ENCODE results near the gene KRTAP1-5. TPM values are rescaled to one million over a fixed set of nuclear protein-coding genes. Genes with fewer than 3 reads are reported as not detected.

Gene KRTAP1-5
- total RNA-seq, 4 donors from 2014 or later: not detected

- Histone ChIP-seq H3K4me3 (no peak overlapping the region), H3K27me3 (no peaks in the 10 kb centered on the region), H3K36me3 (no peaks in the 10 kb centered on the region), H3K4me1 (no peaks in the 10 kb centered on the region), H3K27ac (no peak overlapping the region), H3K9me3 (no peaks in the 10 kb centered on the region)
- DNase-seq: no peak
- no peak for TF ChIP-seq POLR2A (IDR thresholded peaks at IDR 0.05)
- intact Hi-C loops (cut with DNase I; ENCODE audit: low total_unique reads): no loop called here
Measured at GRCh38 chr17:40995116-40995515, 31.9 kb downstream of the KRTAP1-5 start.

- Histone ChIP-seq H3K27me3 (no peaks in the 10 kb centered on the region), H3K4me3 (no peak within 1 kb of the TSS), H3K27ac (no peak within 1 kb of the TSS), H3K36me3 (no peaks in the 10 kb centered on the region), H3K9me3 (no peaks in the 10 kb centered on the region), H3K4me1 (no peaks in the 10 kb centered on the region)
- no peak for TF ChIP-seq POLR2A (IDR thresholded peaks at IDR 0.05)
- no peak for TF ChIP-seq CTCF (IDR thresholded peaks at IDR 0.05)
- DNase-seq: no peak
- intact Hi-C loops (cut with DNase I; ENCODE audit: low total_unique reads): no loop called here
Measured at GRCh38 chr17:40993839-40994238, 33.2 kb downstream of the KRTAP1-5 start, which contains the start of gene KRTAP3-3. Gene KRTAP3-3, minus strand, starts transcription at chr17:40994164. Its CDS starts 67 bp downstream, at chr17:40994097.

- H3K4me3 ChIP-seq: no peak overlapping the region
- TF ChIP-seq CTCF (IDR thresholded peaks at IDR 0.05) (no peak), POLR2A (IDR thresholded peaks at IDR 0.05) (no peak)
- H3K27ac ChIP-seq: no peak overlapping the region
- no peaks in the 10 kb centered on the region for H3K36me3 ChIP-seq
- DNase-seq: no peak
- H3K4me1 ChIP-seq: no peaks in the 10 kb centered on the region
- H3K27me3 ChIP-seq: no peaks in the 10 kb centered on the region
- intact Hi-C loops (cut with DNase I; ENCODE audit: low total_unique reads): no loop called here
- no peaks in the 10 kb centered on the region for H3K9me3 ChIP-seq
Measured at GRCh38 chr17:40993084-40993483, 33.9 kb downstream of the KRTAP1-5 start.

- intact Hi-C loops (cut with DNase I; ENCODE audit: low total_unique reads): no loop called here
- Histone ChIP-seq H3K4me3 (no peak overlapping the region), H3K9me3 (no peaks in the 10 kb centered on the region), H3K27ac (no peak overlapping the region), H3K36me3 (no peaks in the 10 kb centered on the region), H3K27me3 (no peaks in the 10 kb centered on the region), H3K4me1 (no peaks in the 10 kb centered on the region)
- no peak for DNase-seq
- TF ChIP-seq POLR2A (IDR thresholded peaks at IDR 0.05) (no peak), CTCF (IDR thresholded peaks at IDR 0.05) (no peak)
Measured at GRCh38 chr17:40992666-40993065, 34.3 kb downstream of the KRTAP1-5 start.

GRCh38 chr17:40986920-40987319 is 40.1 kb downstream of the KRTAP1-5 start:
- Histone ChIP-seq H3K4me3 (no peak overlapping the region), H3K27ac (no peak overlapping the region), H3K36me3 (no peaks in the 10 kb centered on the region), H3K27me3 (no peaks in the 10 kb centered on the region), H3K4me1 (no peaks in the 10 kb centered on the region), H3K9me3 (no peaks in the 10 kb centered on the region)
- TF ChIP-seq CTCF (IDR thresholded peaks at IDR 0.05) (no peak), POLR2A (IDR thresholded peaks at IDR 0.05) (no peak)
- DNase-seq: no peak
- intact Hi-C loops (cut with DNase I; ENCODE audit: low total_unique reads): no loop called here

GRCh38 chr17:40984226-40984625 is 42.8 kb downstream of the KRTAP1-5 start, which contains the start of gene KRT40:
Gene KRT40, minus strand, starts transcription at chr17:40984326. Its CDS starts 53 bp downstream, at chr17:40984273.
- TF ChIP-seq CTCF (IDR thresholded peaks at IDR 0.05) (no peak), POLR2A (IDR thresholded peaks at IDR 0.05) (no peak)
- DNase-seq: no peak
- Histone ChIP-seq H3K36me3 (no peaks in the 10 kb centered on the region), H3K9me3 (no peaks in the 10 kb centered on the region), H3K27ac (no peak within 1 kb of the TSS), H3K4me1 (no peaks in the 10 kb centered on the region), H3K4me3 (no peak within 1 kb of the TSS), H3K27me3 (no peaks in the 10 kb centered on the region)
- intact Hi-C loops (cut with DNase I; ENCODE audit: low total_unique reads): no loop called here

All from uterus (tissue), 4 donors.